Cardiac muscle cell (in vitro differentiated cells and primary cell): ENCODE measurements around the gene MAST1. TPM values are rescaled to one million over a fixed set of nuclear protein-coding genes. Genes with fewer than 3 reads are reported as not detected.

ENCODE experiments used
- DNase-seq, 2 donors: peaks; one replicate each; pipeline versions ENCODE4 v3.0.0 to v3.0.0-alpha.2; 2010 to 2017; ENCODE audit warnings: low read depth in 1 of 2, low spot score in 1 of 2
- H3K27ac ChIP-seq: fragments of 200-600 bp; sonication (generic); 2 replicates; pipeline ENCODE4 v1.5.1; 2016
- H3K27me3 ChIP-seq: fragments of 200-600 bp; sonication (generic); 2 replicates; pipeline ENCODE4 v1.6.0; 2016; ENCODE audit warnings: control low read depth
- H3K36me3 ChIP-seq: fragments of 200-600 bp; sonication (generic); 2 replicates; pipeline ENCODE4 v1.5.1; 2016; ENCODE audit warnings: control low read depth
- H3K4me1 ChIP-seq: fragments of 200-600 bp; sonication (generic); 2 replicates; pipeline ENCODE4 v1.8.1; 2017; ENCODE audit warnings: low read depth, mild to moderate bottlenecking, mixed run types
- H3K4me3 ChIP-seq: fragments of 200-600 bp; sonication (generic); 2 replicates; pipeline ENCODE4 v1.5.1; 2016; ENCODE audit warnings: mild to moderate bottlenecking
- H3K9me3 ChIP-seq: fragments of 200-600 bp; sonication (generic); 2 replicates; pipeline ENCODE4 v1.5.1; 2017; ENCODE audit warnings: low read depth, mild to moderate bottlenecking, control low read depth
- polyA plus RNA-seq: library from polyadenylated mRNA; unstranded; fragments of >200 nt; fragmentation: Nextera tagmentation; extraction: Ambion mirVana; gene quantifications from 2 replicates; pipeline ENCODE4 v1.2.1, GENCODE V29; 2016
- total RNA-seq: library from RNA; depleted of rRNA; stranded (reverse); fragments of >200 nt; gene quantifications from 2 replicates; pipeline ENCODE4 v1.2.3, GENCODE V29; 2016
- TF ChIP-seq, protein P1 (sequence below): IDR thresholded peaks from 2 replicates; pipeline ENCODE4 v1.5.1; 2012; ENCODE audit warnings: low read depth, mild to moderate bottlenecking, low read length

MAST1 gene
- total and polyA plus RNA-seq, 2 experiments from 2014 or later = 3.9 to 7.9 TPM

DNA sequence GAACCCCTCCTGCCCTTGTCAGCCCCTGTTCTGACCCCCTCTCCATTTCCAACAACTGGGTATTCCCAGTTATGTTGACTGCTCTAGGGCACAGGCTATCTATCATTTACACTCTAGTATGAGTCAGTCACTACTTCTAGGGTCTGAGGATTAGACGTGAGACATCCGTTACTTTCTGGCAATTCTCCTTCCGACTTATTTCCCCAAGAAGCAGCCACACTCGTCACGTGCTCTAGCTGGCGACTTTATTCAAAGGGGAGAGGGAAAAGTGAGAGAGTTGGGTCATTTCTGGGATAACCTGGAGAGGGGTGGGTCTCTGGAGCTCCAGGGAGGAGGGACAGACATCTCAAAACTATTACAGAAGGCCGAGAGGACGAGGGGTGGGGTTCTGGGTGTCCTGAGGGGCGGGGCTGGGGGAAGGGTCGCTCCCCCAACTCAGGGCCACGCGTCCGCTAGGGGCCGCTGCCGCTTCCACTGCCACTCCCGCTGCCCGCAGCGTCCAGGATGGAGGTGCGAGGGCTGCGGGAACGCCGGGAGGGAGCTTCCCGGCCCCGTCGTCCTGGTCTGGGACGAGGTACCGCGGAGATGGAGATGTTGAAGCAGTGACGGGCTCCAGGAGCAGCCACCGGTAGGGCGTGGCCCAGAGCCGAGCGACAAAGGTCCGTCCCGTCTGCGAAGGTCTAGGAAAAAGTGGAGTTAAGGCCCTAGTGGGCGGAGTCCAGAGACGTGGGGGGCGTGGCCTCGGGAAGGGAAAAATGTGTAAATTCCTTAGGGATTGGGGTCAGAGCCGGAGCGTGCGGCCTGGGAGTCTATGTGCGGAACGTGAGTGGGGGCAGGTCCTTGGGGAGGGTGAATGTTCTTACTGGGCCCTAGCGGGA, 12.8 kb upstream of the MAST1 start:
- H3K9me3 ChIP-seq = no peaks in the 10 kb centered on the region
- H3K4me3 ChIP-seq = no peak overlapping the region
- H3K4me1 ChIP-seq = no peaks in the 10 kb centered on the region
- DNase-seq = peak; percentile 73 to 76
- H3K27me3 ChIP-seq = peaks cover 1% of the 10 kb centered on the region
- no peak overlapping the region for H3K27ac ChIP-seq
- TF ChIP-seq, protein P1, sequence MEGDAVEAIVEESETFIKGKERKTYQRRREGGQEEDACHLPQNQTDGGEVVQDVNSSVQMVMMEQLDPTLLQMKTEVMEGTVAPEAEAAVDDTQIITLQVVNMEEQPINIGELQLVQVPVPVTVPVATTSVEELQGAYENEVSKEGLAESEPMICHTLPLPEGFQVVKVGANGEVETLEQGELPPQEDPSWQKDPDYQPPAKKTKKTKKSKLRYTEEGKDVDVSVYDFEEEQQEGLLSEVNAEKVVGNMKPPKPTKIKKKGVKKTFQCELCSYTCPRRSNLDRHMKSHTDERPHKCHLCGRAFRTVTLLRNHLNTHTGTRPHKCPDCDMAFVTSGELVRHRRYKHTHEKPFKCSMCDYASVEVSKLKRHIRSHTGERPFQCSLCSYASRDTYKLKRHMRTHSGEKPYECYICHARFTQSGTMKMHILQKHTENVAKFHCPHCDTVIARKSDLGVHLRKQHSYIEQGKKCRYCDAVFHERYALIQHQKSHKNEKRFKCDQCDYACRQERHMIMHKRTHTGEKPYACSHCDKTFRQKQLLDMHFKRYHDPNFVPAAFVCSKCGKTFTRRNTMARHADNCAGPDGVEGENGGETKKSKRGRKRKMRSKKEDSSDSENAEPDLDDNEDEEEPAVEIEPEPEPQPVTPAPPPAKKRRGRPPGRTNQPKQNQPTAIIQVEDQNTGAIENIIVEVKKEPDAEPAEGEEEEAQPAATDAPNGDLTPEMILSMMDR = peak; percentile 42
- no peaks in the 10 kb centered on the region for H3K36me3 ChIP-seq

DNA sequence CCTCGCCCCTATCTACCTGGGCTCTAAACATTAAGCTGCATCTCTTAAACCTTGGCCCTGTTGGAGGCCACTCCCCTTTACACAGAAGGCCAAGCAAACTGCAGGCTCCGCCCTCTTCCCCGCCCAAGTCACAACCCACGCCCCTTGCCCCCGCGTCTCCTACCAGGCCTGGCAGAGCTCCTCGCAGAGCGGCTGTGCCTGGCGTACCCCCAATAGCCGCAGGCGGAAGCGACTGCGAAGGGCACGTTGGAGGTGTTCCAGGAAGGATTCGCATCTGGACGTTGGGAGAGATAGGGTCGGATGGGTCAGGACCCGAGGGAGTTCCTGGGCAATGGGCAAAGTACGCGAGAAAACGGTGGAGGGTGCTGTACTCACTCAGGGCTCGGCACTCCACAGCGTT, 9.8 kb upstream of the MAST1 start:
- no peak overlapping the region for H3K27ac ChIP-seq
- H3K4me3 ChIP-seq = no peak overlapping the region
- H3K4me1 ChIP-seq = no peaks in the 10 kb centered on the region
- DNase-seq = peak; percentile 49 to 73
- no peaks in the 10 kb centered on the region for H3K36me3 ChIP-seq
- TF ChIP-seq, protein P1 = no peak
- peaks cover 10% of the 10 kb centered on the region for H3K27me3 ChIP-seq
- H3K9me3 ChIP-seq = no peaks in the 10 kb centered on the region

DNA sequence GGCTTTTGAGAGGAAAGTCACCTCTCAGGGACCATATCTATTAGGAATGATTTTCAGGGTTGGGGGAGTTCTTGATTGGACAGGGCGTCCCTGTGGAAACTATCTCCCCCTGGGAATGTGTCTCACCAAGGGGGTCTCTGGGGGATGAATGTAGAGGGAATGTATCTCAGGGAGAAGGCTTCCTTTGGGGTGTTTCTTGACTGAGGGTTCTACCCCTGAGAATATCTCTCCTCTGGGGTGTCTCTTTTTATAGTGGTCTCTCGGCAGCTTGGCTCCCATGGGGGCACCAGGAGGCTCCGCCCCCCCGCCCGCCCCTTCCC, 4.9 kb upstream of the MAST1 start:
- H3K4me1 ChIP-seq = no peaks in the 10 kb centered on the region
- TF ChIP-seq, protein P1 = no peak
- peak overlapping the region; percentile 53 for H3K4me3 ChIP-seq
- no peaks in the 10 kb centered on the region for H3K9me3 ChIP-seq
- H3K27me3 ChIP-seq = peaks cover 39% of the 10 kb centered on the region
- DNase-seq = no peak
- H3K27ac ChIP-seq = no peak overlapping the region
- H3K36me3 ChIP-seq = no peaks in the 10 kb centered on the region

DNA sequence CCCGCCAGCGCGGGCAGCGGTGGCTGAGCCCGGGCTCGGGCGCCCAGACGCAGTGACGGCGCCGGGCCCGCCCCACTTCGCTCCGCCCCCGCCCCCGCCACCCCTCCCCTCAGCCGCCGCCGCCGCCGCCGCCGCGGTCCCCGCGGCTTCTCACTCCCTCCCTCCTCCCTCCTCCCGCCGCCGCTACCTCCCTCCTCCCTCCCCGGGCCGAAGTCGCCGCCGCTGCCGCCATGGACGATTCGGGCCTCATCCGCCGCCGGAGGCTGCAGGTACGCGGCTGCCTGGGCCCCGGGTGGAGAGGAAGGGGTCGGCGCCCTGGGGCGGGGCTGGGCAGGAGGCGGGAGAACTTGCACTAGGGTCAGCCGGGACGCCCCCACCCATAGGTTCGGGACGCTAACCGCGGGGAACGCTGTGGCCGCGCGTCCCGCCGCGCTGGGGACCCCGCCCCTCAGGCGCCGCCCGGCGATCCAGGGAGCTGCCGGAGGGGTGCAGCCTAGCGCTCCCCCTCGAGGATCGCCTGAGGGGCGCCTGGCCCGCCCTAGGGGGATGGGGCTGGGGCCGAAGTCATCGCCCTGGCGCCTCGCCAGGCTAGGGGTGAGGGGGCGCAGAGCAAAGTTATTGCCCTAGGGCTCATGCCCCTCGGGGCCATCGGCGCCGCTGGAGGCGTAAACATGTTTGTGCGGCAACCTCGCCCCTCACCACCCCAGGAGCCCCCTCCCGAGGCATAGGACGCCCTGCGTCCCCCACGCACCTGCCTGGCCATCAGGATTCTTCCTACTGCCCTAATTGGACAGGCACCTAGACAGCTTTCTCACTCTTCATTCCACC, 4.4 kb upstream of the MAST1 start:
- DNase-seq = peak; percentile 18 to 73
- H3K27ac ChIP-seq = no peak overlapping the region
- no peaks in the 10 kb centered on the region for H3K4me1 ChIP-seq
- H3K9me3 ChIP-seq = no peaks in the 10 kb centered on the region
- H3K27me3 ChIP-seq = peaks cover 45% of the 10 kb centered on the region
- H3K36me3 ChIP-seq = no peaks in the 10 kb centered on the region
- TF ChIP-seq, protein P1 = no peak
- H3K4me3 ChIP-seq = peak overlapping the region; percentile 53

DNA sequence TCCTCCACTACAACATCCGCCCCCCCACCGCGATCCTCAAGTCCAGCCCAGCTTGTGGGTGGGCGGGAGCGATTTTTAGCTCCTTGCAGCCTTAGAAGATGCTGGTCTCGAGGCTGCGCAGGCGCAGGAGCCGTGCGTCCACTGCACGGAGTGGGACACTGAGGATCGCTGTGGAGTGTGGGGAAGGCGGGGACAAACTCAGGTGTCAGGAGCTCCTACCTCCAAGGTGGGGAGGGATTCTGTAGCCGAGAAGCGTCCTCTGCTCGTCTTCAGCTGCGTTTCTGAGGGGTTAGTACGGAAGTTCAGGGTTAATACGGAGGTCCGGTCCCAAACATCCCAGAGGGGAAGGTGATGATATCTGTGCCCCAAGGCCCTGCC, 3.8 kb upstream of the MAST1 start, which contains the start of gene RTBDN:
TSS of gene RTBDN (minus strand) at position 14 of the 378 bp plus-strand sequence. CDS start 4,600 bp downstream, outside the sequence.
- TF ChIP-seq, protein P1 = no peak
- H3K4me1 ChIP-seq = no peaks in the 10 kb centered on the region
- no peaks in the 10 kb centered on the region for H3K9me3 ChIP-seq
- peak within 1 kb of the TSS; percentile 53 for H3K4me3 ChIP-seq
- H3K36me3 ChIP-seq = no peaks in the 10 kb centered on the region
- H3K27me3 ChIP-seq = peaks cover 50% of the 10 kb centered on the region
- no peak for DNase-seq
- H3K27ac ChIP-seq = no peak within 1 kb of the TSS
